Erythroblast (primary cell): ENCODE data around the gene SPDL1.

Experiments
- GATA1 ChIP-seq: IDR thresholded peaks from 2 replicates; pipeline ENCODE4 v1.6.1; 2011; ENCODE audit warnings: low read depth, mild to moderate bottlenecking, control low read depth, low read length, moderate library complexity
- POLR2A ChIP-seq: IDR thresholded peaks from 2 replicates; pipeline ENCODE4 v1.6.1; 2011; ENCODE audit warnings: mild to moderate bottlenecking, low read length

DNA sequence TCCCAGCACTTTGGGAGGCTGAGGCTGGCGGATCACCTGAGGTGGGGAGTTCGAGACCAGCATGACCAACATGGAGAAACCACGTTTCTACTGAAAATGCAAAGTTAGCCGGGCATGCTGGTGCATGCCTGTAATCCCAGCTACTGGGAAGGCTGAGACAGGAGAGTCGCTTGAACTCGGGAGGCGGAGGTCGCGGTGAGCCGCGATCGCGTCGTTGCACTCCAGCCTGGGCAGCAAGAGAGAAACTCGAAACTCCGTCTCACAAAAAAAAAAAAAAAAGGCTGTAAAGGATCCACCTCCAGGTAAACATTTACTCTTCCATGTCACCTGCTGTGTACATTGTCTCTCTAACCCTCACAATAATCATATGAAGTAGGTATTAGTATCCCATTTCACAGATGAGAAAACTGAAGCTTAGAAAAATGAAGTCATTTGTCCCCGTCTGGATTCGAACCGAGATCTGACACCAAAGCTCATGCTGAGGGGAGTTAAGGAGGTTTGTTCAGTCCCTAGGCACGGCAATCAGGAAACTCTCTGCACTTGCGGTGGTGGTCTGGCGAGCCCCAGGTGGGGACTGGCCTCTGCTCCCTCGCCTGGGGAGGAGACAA lies 53.0 kb downstream of the SPDL1 start:
- no peak for TF ChIP-seq POLR2A
- TF ChIP-seq GATA1 = no peak
